KMS-11 (cell line): ENCODE results near the gene NFATC1.

Experiments
- H2AFZ ChIP-seq: fragments of 200-600 bp; sonication (generic); 2 replicates; pipeline ENCODE4 v1.6.1; 2016; ENCODE audit warnings: antibody characterized with exemption, mixed run types, low read depth
- H3K27ac ChIP-seq: fragments of 200-600 bp; sonication (generic); 2 replicates; pipeline ENCODE4 v1.6.1; 2016; ENCODE audit warnings: mild to moderate bottlenecking, mixed run types
- H3K27me3 ChIP-seq: fragments of 200-600 bp; sonication (generic); 2 replicates; pipeline ENCODE4 v1.6.1; 2017; ENCODE audit warnings: mild to moderate bottlenecking, low read depth, mixed run types, moderate library complexity; ENCODE audit not compliant: insufficient read depth
- H3K36me3 ChIP-seq: fragments of 200-600 bp; sonication (generic); 2 replicates; pipeline ENCODE4 v1.6.1; 2017; ENCODE audit warnings: mild to moderate bottlenecking, mixed run types; ENCODE audit not compliant: insufficient read depth
- H3K4me1 ChIP-seq: fragments of 200-600 bp; sonication (generic); 2 replicates; pipeline ENCODE4 v1.6.1; 2016; ENCODE audit warnings: mild to moderate bottlenecking, low read depth, mixed run types; ENCODE audit not compliant: poor library complexity, severe bottlenecking
- H3K4me2 ChIP-seq: fragments of 200-600 bp; sonication (generic); 2 replicates; pipeline ENCODE4 v1.7.0; 2016; ENCODE audit warnings: mild to moderate bottlenecking, mixed run types
- H3K4me3 ChIP-seq: fragments of 200-600 bp; sonication (generic); IDR thresholded peaks from 2 replicates; pipeline ENCODE4 v1.6.1; 2017; ENCODE audit warnings: low read depth, low read length, mixed read lengths; ENCODE audit not compliant: insufficient read depth
- H3K79me2 ChIP-seq: fragments of 200-600 bp; sonication (generic); 2 replicates; pipeline ENCODE4 v1.6.1; 2016; ENCODE audit warnings: low read depth, mixed run types; ENCODE audit not compliant: insufficient read depth
- H3K9ac ChIP-seq: fragments of 200-600 bp; sonication (generic); 2 replicates; pipeline ENCODE4 v1.6.1; 2016; ENCODE audit warnings: mild to moderate bottlenecking, mixed run types
- H4K20me1 ChIP-seq: fragments of 200-600 bp; sonication (generic); 2 replicates; pipeline ENCODE4 v1.6.1; 2016; ENCODE audit warnings: mild to moderate bottlenecking, mixed run types; ENCODE audit not compliant: insufficient read depth
- TF ChIP-seq, protein P1 (sequence below): fragments of 200-600 bp; sonication (generic); conservative IDR thresholded peaks from 2 replicates; pipeline ENCODE4 v1.6.1; 2017; ENCODE audit warnings: low read depth, mild to moderate bottlenecking, antibody characterized with exemption, low read length, moderate library complexity, mixed read lengths

The NFATC1 gene

DNA sequence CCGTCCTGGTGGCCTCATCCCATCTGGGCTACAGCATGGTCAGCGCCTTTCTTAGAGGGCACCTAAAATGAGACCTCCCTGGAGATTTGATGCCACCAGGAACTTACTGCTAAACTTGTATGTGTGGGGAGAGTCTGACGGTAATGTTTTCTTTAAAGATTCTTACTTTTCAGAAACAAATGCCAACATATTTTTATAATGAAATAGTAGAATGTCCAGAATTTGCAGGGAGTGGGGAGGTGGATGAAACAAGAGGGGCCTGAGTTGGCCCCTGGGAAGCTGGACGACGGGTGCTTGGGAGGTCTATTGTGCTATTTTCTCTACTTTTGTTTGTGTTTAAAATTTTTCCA is 165.1 kb downstream of the NFATC1 start:
- no peaks in the 10 kb centered on the region for H3K4me1 ChIP-seq
- H3K4me3 ChIP-seq: no peak overlapping the region
- no peaks in the 10 kb centered on the region for H3K36me3 ChIP-seq
- H3K27ac ChIP-seq: no peak overlapping the region
- no peaks in the 10 kb centered on the region for H4K20me1 ChIP-seq
- no peaks in the 10 kb centered on the region for H3K79me2 ChIP-seq
- H3K4me2 ChIP-seq: no peak overlapping the region
- peaks cover 7% of the 10 kb centered on the region for H3K27me3 ChIP-seq
- no peak overlapping the region for H2AFZ ChIP-seq
- H3K9ac ChIP-seq: no peak overlapping the region
- TF ChIP-seq, protein P1, sequence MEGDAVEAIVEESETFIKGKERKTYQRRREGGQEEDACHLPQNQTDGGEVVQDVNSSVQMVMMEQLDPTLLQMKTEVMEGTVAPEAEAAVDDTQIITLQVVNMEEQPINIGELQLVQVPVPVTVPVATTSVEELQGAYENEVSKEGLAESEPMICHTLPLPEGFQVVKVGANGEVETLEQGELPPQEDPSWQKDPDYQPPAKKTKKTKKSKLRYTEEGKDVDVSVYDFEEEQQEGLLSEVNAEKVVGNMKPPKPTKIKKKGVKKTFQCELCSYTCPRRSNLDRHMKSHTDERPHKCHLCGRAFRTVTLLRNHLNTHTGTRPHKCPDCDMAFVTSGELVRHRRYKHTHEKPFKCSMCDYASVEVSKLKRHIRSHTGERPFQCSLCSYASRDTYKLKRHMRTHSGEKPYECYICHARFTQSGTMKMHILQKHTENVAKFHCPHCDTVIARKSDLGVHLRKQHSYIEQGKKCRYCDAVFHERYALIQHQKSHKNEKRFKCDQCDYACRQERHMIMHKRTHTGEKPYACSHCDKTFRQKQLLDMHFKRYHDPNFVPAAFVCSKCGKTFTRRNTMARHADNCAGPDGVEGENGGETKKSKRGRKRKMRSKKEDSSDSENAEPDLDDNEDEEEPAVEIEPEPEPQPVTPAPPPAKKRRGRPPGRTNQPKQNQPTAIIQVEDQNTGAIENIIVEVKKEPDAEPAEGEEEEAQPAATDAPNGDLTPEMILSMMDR: no peak

DNA sequence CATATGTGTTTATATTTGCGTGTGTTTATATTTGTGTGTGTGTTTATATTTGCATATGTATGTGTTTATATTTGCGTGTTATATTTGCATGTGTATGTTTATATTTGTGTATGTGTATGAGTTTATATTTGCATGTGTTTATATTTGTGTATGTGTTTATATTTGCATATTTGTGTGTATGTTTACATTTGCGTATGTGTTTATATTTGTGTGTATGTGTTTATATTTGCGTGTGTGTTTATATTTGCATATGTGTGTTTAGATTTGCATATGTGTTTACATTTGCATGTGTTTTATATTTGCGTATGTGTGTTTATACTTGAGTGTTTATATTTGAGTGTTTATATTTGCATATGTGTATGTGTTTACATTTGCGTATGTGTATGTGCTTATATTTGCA is 168.2 kb downstream of the NFATC1 start:
- H3K4me3 ChIP-seq: no peak overlapping the region
- no peak overlapping the region for H3K27ac ChIP-seq
- H3K4me2 ChIP-seq: no peak overlapping the region
- H3K27me3 ChIP-seq: peaks cover under 1% of the 10 kb centered on the region; the same call in 1 of the 2 replicates
- H3K36me3 ChIP-seq: no peaks in the 10 kb centered on the region
- no peak overlapping the region for H2AFZ ChIP-seq
- no peak overlapping the region for H3K9ac ChIP-seq
- H3K4me1 ChIP-seq: no peaks in the 10 kb centered on the region
- H3K79me2 ChIP-seq: no peaks in the 10 kb centered on the region
- no peaks in the 10 kb centered on the region for H4K20me1 ChIP-seq
- TF ChIP-seq, protein P1: no peak

DNA sequence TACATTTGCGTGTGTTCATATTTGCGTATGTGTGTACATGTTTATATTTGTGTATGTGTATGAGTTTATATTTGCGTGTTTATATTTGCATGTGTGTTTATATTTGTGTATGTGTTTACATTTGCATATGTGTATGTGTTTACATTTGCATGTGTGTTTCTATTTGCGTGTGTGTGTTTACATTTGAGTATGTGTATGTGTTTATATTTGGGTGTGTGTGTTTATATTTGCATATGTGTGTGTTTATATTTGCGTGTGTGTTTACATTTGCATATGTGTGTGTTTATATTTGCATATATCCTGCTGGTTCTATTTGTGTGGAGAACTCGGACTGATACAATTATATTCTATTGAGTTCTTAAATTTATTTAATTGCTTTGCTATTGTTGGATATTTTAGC is 168.7 kb downstream of the NFATC1 start:
- Histone ChIP-seq H3K4me2 (no peak overlapping the region), H4K20me1 (no peaks in the 10 kb centered on the region), H3K4me3 (no peak overlapping the region), H3K27ac (no peak overlapping the region), H3K36me3 (no peaks in the 10 kb centered on the region), H3K4me1 (no peaks in the 10 kb centered on the region), H3K79me2 (no peaks in the 10 kb centered on the region), H2AFZ (no peak overlapping the region), H3K27me3 (no peaks in the 10 kb centered on the region), H3K9ac (no peak overlapping the region)
- TF ChIP-seq, protein P1: no peak

DNA sequence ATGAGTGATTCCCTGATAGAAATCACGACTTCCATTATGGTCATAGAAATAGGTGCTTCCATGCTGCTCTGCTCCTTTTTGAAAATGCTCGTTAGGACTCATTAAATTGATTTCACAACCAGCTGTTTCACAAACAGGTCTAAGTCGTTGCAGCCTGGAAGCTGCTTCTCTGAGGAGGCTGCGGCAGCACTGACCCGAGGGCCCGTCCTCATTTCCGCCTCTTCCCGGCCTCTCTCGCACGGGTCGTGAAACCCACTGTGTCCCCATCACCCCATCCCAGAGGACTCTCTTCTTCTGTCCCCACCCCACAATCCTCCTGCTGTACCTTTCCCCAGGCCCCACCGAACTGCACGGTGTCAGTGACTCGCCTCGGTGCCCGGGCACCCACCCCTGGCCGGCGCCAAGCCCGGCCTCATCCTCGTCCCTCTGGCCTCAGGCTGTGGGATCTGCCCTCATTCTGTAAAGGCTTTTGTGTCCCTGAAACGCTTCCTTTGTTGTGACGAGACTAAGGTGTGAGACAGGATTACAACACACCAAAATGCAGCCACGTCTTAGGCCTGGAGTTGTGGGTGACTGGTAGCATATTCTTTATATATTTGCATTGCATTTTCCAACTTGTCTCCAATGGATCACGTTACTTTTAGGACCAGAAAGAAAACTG is 171.2 kb downstream of the NFATC1 start:
- no peak overlapping the region for H3K9ac ChIP-seq
- H3K4me3 ChIP-seq: no peak overlapping the region
- H3K4me2 ChIP-seq: no peak overlapping the region
- H3K4me1 ChIP-seq: no peaks in the 10 kb centered on the region
- H3K79me2 ChIP-seq: no peaks in the 10 kb centered on the region
- H4K20me1 ChIP-seq: no peaks in the 10 kb centered on the region
- H3K27me3 ChIP-seq: no peaks in the 10 kb centered on the region; the same call in 1 of the 2 replicates
- no peaks in the 10 kb centered on the region for H3K36me3 ChIP-seq
- no peak overlapping the region for H3K27ac ChIP-seq
- TF ChIP-seq, protein P1: no peak
- H2AFZ ChIP-seq: no peak overlapping the region
